Amygdala (tissue), 56 donors: ENCODE data around the gene AATF.

Experiments used
- DNase-seq, 56 donors: peaks; one replicate each; lab custom pipeline; 2025; lab: John Stamatoyannopoulos, UW

Gene AATF

DNA sequence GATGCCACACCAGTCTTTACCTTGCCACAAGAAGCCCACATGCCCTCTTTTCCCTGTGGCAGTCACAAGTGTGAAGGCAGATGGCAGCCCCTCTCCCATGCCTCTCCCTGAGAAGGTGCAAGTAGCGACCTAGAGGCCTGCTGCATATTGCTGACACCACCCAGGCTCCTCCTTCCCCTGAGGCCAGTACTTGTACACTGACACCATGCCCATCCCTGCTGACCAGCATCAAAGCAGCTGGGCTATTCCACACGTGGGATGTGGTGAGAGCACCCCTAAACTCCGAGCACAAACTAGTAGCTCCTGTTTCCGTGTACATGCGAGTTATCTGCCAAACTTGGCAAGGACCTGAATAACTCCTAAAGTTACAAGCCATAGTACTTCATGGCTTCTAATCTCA lies 149.4 kb downstream of the AATF start:
- no peak for DNase-seq

DNA sequence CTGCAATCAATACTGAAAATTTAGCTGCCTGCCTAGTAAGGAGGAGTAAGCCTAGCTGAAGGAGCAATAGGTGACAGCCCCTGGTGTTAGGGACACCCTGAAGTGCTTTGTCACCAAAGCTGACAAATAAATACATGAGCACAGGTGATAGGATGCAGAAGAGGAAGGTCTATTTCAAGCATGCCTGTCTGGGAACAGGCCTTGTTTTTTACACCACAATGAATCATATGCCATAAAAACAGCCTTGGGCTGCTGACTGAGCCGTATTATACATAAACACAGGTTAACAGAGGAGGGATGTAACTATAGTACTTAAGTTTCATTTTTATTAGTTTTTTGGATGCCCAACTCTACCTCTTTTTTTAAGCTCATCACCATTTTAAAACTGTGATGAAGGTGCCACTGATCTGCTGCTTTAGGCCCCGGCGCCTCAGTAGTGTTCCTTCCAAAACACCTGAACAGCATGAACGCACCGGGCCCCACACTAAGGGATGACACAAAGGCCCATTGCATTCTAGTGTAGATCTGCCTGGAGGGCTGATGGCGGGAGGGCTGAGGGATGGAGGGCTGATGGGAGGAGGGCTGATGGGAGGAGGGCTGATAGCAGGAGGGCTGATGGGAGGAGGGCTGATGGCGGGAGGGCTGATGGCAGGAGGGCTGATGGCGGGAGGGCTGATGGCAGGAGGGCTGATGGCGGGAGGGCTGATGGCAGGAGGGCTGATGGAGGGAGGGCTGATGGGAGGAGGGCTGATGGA lies 150.3 kb downstream of the AATF start:
- DNase-seq: no peak

DNA sequence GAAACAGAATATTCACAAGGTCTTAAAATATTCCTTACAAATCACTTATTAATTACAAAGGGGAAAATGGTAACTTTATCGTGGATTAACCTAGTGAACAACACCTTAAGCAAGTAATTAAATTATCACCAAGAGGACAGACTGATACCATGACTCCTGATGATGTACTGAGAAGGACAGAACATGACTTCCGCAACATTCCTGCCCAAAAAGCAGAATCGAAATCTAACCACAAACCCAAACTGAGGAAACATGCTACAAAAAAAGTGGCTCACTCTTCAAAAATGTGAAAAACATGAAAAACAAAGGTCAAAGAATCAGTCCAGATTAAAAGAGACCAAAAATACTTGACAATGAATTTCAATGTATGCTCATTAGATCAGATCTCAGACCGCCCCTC lies 151.5 kb downstream of the AATF start:
- no peak for DNase-seq

DNA sequence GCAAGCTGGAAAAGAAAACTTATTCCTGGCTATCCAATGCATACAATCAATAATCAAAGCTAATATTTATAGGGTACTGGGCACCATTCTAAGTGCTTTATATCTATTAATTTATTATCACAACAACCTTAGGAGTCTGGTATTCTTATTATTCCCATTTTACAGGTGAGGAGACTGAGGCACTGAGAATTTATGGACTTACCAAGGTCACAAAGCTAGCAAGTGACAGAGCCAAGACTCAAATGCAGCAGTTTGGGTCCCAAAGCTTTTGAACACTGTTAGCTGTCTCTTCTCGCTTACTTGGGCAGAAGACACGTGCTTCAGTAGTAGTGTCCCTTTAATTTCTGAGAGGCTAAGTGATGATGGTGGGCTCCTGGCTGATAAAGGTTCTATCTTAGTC lies 152.6 kb downstream of the AATF start:
- DNase-seq: no peak

DNA sequence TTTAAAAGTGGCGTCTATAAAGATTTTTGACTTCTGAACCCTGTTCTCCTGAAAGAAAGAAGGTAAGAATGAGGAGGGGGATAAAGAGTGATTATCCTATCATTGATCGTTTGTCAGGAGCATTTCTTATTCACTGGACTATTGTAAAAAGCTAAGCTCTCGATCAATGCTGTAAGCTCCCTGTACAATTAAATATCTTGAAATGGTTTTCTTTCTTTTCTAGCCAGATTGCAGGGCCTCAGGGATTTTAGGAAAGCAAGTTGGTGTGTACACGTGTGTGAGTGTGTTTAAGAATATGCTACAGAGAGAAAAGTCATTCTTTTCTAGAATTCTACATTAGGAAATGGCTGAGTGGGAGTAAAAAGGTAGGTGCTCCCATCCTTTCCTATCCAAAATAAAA lies 154.5 kb downstream of the AATF start:
- DNase-seq: no peak

DNA sequence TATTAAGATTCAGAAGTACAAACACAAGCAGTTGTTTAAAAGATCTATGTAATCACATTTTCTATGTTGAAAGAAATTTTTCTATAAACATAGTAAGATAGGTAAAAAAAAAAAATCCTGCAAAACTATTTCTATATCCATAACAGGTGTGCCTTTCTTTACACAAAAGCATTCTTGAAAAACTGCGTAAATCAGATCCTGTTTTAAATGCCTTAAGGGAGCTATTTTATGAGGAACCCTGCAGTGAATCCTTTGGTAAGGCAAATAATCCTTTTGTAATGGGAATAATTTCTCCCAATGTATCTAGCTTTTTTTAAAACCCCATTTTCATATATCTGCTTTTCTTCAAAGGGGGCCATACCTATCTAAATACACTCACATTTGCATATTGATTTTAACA lies 157.3 kb downstream of the AATF start:
- DNase-seq: no peak
